Stimulated activated naive B cell treated with anti-CD40 and anti-IgM and Interleukin-4, amounts not matched to agents 10 μg/mL and 1 μg/mL and 100 μg/mL, for 72 hours (primary cell): ENCODE measurements around the gene QKI.

Source experiments
- ATAC-seq, 2 donors: fragments of 150-1000 bp; cut with Tn5 transposase; replicated peaks; 2 replicates each; pipeline ENCODE4 v1.10.0; 2021; ENCODE audit warnings: moderate library complexity in 1 of 2
- DNase-seq: peaks from one replicate; pipeline ENCODE4 v3.0.0; 2021
- H3K27ac Mint-ChIP-seq: one replicate; pipeline ENCODE4 v1.8.0; 2022; ENCODE audit warnings: mild to moderate bottlenecking, mixed read lengths
- H3K27me3 Mint-ChIP-seq, 2 donors: one replicate each; pipeline ENCODE4 v1.8.0; 2022; ENCODE audit warnings: mixed read lengths in 2 of 2
- H3K36me3 Mint-ChIP-seq, 2 donors: one replicate each; pipeline ENCODE4 v1.8.0; 2022; ENCODE audit warnings: mixed read lengths in 2 of 2, mild to moderate bottlenecking in 1 of 2
- H3K4me1 Mint-ChIP-seq, 2 donors: one replicate each; pipeline ENCODE4 v1.8.0; 2022; ENCODE audit warnings: mixed read lengths in 2 of 2, mild to moderate bottlenecking in 1 of 2
- H3K4me3 Mint-ChIP-seq, 2 donors: one replicate each; pipeline ENCODE4 v1.8.0; 2022; ENCODE audit warnings: mild to moderate bottlenecking in 2 of 2, mixed read lengths in 2 of 2, moderate library complexity in 1 of 2
- H3K9me3 Mint-ChIP-seq, 2 donors: one replicate each; pipeline ENCODE4 v1.8.0; 2022; ENCODE audit warnings: mixed read lengths in 2 of 2, mild to moderate bottlenecking in 1 of 2

Gene QKI

GRCh38 chr6:163414117-163414945 lies at the start of gene QKI:
Gene QKI, plus strand, starts transcription at chr6:163414718. Its CDS starts 476 bp downstream, at chr6:163415194.
- peak; percentile 36 to 54 for ATAC-seq
- H3K36me3 Mint-ChIP-seq, result peaks cover 5 to 6% of the 10 kb centered on the region in 2 donors
- H3K9me3 Mint-ChIP-seq, result no peaks in the 10 kb centered on the region
- H3K4me3 Mint-ChIP-seq, result peak within 1 kb of the TSS; percentile 87 to 88
- peaks cover 17 to 47% of the 10 kb centered on the region in 2 donors for H3K4me1 Mint-ChIP-seq
- peak; percentile 57 for DNase-seq
- peak within 1 kb of the TSS; percentile 95 for H3K27ac Mint-ChIP-seq
- no peaks in the 10 kb centered on the region for H3K27me3 Mint-ChIP-seq

DNA sequence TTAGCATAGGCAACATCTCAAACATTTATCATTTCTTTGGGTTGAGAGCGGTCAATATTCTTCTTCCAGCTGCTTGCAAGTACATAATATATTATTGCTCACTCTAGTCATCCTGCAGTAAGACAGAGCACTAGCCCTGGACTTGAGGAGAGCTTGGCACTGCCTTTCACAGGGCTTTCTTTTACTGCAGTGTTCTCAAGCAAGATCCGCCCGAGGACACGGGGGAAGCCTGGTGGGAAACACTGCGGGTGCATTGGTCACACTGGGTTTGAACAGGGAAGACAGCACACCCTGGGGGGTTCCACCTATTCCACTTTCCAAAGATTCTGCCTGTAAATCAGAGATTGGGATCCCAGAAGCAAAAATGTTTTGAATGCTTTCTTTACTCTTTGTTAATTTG lies 48.2 kb upstream of the QKI start:
- ATAC-seq, result no peak
- H3K36me3 Mint-ChIP-seq, result no peaks in the 10 kb centered on the region
- DNase-seq, result no peak
- H3K4me1 Mint-ChIP-seq, result peaks cover 3 to 4% of the 10 kb centered on the region in 2 donors
- no peaks in the 10 kb centered on the region for H3K9me3 Mint-ChIP-seq
- H3K27ac Mint-ChIP-seq, result no peak overlapping the region
- no peak overlapping the region for H3K4me3 Mint-ChIP-seq
- peaks cover 29 to 32% of the 10 kb centered on the region in 2 donors for H3K27me3 Mint-ChIP-seq

- no peak for DNase-seq
- no peaks in the 10 kb centered on the region for H3K36me3 Mint-ChIP-seq
- H3K27me3 Mint-ChIP-seq, result peaks cover 26 to 29% of the 10 kb centered on the region in 2 donors
- H3K4me3 Mint-ChIP-seq, result no peak overlapping the region
- peaks cover 3 to 4% of the 10 kb centered on the region in 2 donors for H3K4me1 Mint-ChIP-seq
- no peak overlapping the region for H3K27ac Mint-ChIP-seq
- no peak for ATAC-seq
- H3K9me3 Mint-ChIP-seq, result no peaks in the 10 kb centered on the region
Measured at GRCh38 chr6:163367497-163368183, 46.9 kb upstream of the QKI start.

GRCh38 chr6:163369141-163369540 lies 45.4 kb upstream of the QKI start:
- H3K9me3 Mint-ChIP-seq, result no peaks in the 10 kb centered on the region
- no peaks in the 10 kb centered on the region for H3K36me3 Mint-ChIP-seq
- peaks cover 3 to 4% of the 10 kb centered on the region in 2 donors for H3K4me1 Mint-ChIP-seq
- H3K4me3 Mint-ChIP-seq, result no peak overlapping the region
- H3K27ac Mint-ChIP-seq, result no peak overlapping the region
- DNase-seq, result no peak
- peaks cover 30 to 36% of the 10 kb centered on the region in 2 donors for H3K27me3 Mint-ChIP-seq
- ATAC-seq, result no peak

DNA sequence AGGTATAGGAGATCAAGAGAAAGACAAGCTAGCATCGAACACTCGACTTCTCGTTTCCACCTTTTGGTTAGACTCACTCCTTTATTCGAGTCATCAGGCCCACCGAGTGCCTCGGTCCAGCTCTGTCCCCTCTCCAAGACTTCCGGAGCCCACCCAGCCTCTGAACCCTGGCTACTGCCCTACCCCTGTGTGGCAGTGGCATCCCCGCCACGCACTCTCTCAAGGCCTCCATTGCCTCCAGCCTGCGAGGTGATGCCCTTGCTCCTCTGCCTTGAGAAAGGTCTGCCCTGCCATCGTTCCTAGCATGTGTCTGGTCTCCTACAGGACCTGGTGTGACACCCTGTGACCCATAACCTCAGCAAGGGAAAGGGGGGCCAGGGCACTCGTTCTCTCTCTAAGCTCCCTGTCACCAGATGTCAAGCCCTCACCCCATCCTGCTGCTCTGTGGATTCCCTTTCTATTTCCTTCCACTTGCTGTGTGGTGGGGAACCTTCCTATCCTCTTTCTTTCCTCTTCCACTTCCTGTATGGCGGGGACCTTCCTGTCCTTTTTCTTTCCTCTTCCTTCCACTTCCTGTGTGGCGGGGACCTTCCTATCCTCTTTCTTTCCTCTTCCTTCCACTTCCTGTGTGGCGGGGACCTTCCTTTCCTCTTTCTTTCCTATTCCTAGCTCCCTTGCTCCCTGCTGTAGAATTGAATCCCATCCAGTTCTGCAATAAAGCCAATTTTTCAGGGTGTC lies 44.7 kb upstream of the QKI start:
- Mint-ChIP-seq H3K27ac (no peak overlapping the region), H3K36me3 (no peaks in the 10 kb centered on the region), H3K4me1 (peaks cover 3 to 4% of the 10 kb centered on the region in 2 donors), H3K4me3 (no peak overlapping the region), H3K27me3 (peaks cover 30 to 40% of the 10 kb centered on the region in 2 donors), H3K9me3 (no peaks in the 10 kb centered on the region)
- DNase-seq (no peak), ATAC-seq (no peak)

- H3K27me3 Mint-ChIP-seq, result peaks cover 30 to 42% of the 10 kb centered on the region in 2 donors
- no peak overlapping the region for H3K27ac Mint-ChIP-seq
- ATAC-seq (no peak), DNase-seq (no peak)
- H3K9me3 Mint-ChIP-seq, result no peaks in the 10 kb centered on the region
- peaks cover 3 to 4% of the 10 kb centered on the region in 2 donors for H3K4me1 Mint-ChIP-seq
- no peak overlapping the region for H3K4me3 Mint-ChIP-seq
- no peaks in the 10 kb centered on the region for H3K36me3 Mint-ChIP-seq
Measured at GRCh38 chr6:163370464-163371117, 43.9 kb upstream of the QKI start.

- Mint-ChIP-seq H3K4me1 (peaks cover 3 to 4% of the 10 kb centered on the region in 2 donors), H3K36me3 (no peaks in the 10 kb centered on the region), H3K4me3 (no peak overlapping the region), H3K27me3 (peaks cover 33 to 42% of the 10 kb centered on the region in 2 donors), H3K27ac (no peak overlapping the region), H3K9me3 (no peaks in the 10 kb centered on the region)
- ATAC-seq (no peak), DNase-seq (no peak)
Measured at GRCh38 chr6:163371129-163371528, 43.4 kb upstream of the QKI start.

- H3K4me3 Mint-ChIP-seq, result no peak overlapping the region
- no peaks in the 10 kb centered on the region for H3K9me3 Mint-ChIP-seq
- ATAC-seq, result no peak
- H3K27me3 Mint-ChIP-seq, result peaks cover 36 to 42% of the 10 kb centered on the region in 2 donors
- no peaks in the 10 kb centered on the region for H3K36me3 Mint-ChIP-seq
- peaks cover 3 to 4% of the 10 kb centered on the region in 2 donors for H3K4me1 Mint-ChIP-seq
- DNase-seq, result no peak
- no peak overlapping the region for H3K27ac Mint-ChIP-seq
Measured at GRCh38 chr6:163373240-163373639, 41.3 kb upstream of the QKI start.

- ATAC-seq (no peak), DNase-seq (no peak)
- Mint-ChIP-seq H3K4me1 (peaks cover under 1% of the 10 kb centered on the region in 2 donors), H3K27ac (no peak overlapping the region), H3K27me3 (peaks cover 23 to 24% of the 10 kb centered on the region in 2 donors), H3K36me3 (no peaks in the 10 kb centered on the region), H3K9me3 (no peaks in the 10 kb centered on the region), H3K4me3 (no peak overlapping the region)
Measured at GRCh38 chr6:163375361-163375760, 39.2 kb upstream of the QKI start.

- no peaks in the 10 kb centered on the region for H3K4me1 Mint-ChIP-seq
Measured at GRCh38 chr6:163376187-163376586, 38.3 kb upstream of the QKI start.

DNA sequence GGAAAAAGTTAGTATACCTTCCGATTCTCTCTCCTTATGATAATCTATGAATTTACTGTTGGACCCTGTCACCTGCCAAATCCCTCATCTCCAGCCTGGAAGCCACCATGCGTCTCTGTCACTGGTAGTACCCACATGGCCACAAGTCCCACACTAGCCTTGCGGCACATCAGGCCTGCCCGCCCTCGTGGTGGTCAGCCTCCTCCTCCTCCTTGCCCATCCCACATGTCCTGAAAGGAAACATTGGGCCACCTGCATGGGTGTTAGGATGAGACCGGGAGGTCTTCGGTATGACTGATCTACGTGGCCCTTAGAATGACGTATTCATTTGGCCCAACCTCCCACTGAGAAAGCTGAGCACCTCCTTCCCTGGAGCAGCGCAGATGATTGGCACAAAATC lies 37.0 kb upstream of the QKI start:
- ATAC-seq (no peak), DNase-seq (no peak)
- Mint-ChIP-seq H3K36me3 (no peaks in the 10 kb centered on the region), H3K27ac (no peak overlapping the region), H3K4me3 (no peak overlapping the region), H3K9me3 (no peaks in the 10 kb centered on the region), H3K4me1 (no peaks in the 10 kb centered on the region), H3K27me3 (peaks cover 14 to 22% of the 10 kb centered on the region in 2 donors)

More at GRCh38 chr6:163376187-163376586, 38.3 kb upstream of the QKI start:
- no peak for DNase-seq
- Mint-ChIP-seq H3K9me3 (no peaks in the 10 kb centered on the region), H3K4me3 (no peak overlapping the region), H3K36me3 (no peaks in the 10 kb centered on the region), H3K27me3 (peaks cover 19 to 23% of the 10 kb centered on the region in 2 donors), H3K27ac (no peak overlapping the region)
- no peak for ATAC-seq

DNA sequence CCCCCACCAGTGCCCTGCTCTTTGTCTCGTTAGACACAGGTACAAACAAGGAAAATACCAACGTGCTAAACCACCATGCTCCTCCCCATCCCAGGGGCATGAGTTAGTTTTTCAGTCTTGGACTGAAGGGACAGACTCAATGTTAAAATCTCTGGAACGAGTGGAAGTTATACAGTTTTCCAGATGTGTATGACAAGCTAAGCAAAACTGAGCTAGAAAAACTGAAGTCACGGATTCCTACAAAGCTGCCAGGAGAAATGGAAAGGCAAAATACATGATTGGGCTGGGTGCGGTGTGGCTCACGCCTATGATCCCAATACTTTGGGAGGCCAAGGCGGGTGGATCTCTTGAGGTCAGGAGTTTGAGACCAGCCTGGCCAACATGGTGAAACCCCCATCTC lies 34.3 kb upstream of the QKI start:
- Mint-ChIP-seq H3K4me1 (no peaks in the 10 kb centered on the region), H3K27ac (no peak overlapping the region), H3K4me3 (no peak overlapping the region), H3K9me3 (peaks cover 0 to 5% of the 10 kb centered on the region in 2 donors), H3K36me3 (no peaks in the 10 kb centered on the region), H3K27me3 (peaks cover 0 to 17% of the 10 kb centered on the region in 2 donors)
- DNase-seq (no peak), ATAC-seq (no peak)

DNA sequence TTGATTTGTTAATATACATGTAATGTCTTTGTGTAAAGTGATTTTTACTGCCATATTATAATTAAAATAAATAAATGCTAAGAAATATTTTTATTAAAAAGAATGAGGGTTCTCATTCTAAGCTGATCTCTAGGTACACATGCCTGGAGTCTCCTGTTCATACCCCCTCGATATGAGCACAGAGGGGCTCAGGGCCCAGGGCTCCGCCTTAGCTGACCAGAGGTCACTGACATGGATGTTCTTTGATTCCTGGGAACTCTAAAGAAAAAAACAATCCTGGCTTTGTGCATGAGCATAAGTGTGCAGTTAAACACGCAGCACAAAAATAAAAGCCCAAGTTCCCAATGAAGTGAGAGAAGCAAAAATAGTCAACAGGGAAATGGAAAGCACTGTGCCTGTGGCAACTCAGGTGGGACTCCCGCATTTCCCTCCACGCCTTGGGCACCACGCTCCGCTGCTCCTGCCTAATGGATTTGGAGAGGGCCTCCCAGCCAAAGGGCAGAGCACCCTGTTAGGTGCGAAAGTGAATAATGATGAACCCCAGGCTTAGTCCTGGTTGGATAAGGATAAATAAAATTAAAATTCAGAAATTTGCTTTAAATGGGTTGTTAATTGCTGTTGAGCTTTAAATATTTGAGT lies 33.3 kb upstream of the QKI start:
- Mint-ChIP-seq H3K4me1 (no peaks in the 10 kb centered on the region), H3K27me3 (peaks cover 0 to 16% of the 10 kb centered on the region in 2 donors), H3K9me3 (peaks cover 0 to 5% of the 10 kb centered on the region in 2 donors), H3K27ac (no peak overlapping the region), H3K36me3 (no peaks in the 10 kb centered on the region), H3K4me3 (no peak overlapping the region)
- DNase-seq (no peak), ATAC-seq (no peak)
